Epithelial cell of prostate (primary cell): ENCODE results near the gene IP6K3.
A peak's percentile ranks its signal among the peaks of the same experiment; 100 is the strongest.

Experiments
- DNase-seq: peaks from one replicate; pipeline ENCODE4 v3.0.0-alpha.2; 2011; ENCODE audit warnings: low read depth, low spot score
- H3K27ac ChIP-seq: fragments of 450-650 bp; 2 replicates; pipeline ENCODE4 v1.5.1; 2017; ENCODE audit warnings: mild to moderate bottlenecking

IP6K3 gene

DNA sequence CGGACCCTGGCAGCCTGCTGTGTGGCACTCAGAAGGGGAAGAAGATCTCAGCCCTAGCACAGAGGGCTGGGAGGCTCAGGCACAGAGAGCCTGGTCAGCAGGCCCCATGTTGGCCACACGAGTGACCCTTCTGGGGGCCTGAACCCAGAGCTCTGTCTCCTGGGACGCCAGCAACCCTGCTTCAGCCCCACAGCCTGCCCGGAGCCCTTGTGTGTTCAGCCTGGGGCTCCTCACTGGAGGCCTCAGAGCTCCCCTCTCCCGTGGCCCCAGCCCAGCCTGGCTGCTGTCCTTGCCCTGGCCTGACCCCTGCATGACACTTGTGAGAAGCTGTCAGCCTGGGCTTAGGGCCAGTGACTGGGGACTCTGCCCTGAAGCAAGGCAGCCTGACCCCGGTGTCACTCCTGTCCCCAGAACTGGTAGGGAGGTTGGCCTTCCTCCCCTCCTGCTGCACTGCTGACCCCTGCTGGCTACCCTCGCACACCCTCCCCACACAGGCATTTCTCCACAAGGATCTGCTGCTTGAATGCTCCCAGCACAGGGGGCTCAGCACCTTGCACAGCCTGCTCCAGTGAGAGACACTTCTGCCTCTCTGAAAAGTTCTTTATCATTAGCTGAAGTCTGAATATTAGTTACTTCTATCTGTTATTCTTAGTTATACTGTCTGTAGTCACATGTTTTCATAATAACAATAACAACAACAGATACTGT is 15.4 kb upstream of the IP6K3 start:
- H3K27ac ChIP-seq = no peak overlapping the region
- DNase-seq = no peak

DNA sequence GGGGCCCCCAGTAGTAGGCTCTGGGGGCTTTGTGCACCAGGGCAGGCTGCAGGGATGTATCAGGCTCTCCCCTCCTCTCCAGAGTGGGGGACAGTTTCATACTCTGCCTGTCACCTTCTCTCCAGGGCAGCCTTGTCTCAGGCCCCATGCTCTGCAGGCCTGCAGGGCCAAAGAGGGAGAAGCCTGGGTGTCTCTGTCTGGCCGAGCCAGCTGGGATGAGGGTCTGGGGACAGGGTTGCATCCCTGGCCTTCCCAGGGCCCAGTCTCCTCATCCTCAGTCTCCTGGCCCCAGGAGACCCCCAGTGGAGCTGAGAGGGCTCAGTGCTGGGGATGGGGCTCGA is 14.8 kb upstream of the IP6K3 start:
- DNase-seq = no peak
- no peak overlapping the region for H3K27ac ChIP-seq

DNA sequence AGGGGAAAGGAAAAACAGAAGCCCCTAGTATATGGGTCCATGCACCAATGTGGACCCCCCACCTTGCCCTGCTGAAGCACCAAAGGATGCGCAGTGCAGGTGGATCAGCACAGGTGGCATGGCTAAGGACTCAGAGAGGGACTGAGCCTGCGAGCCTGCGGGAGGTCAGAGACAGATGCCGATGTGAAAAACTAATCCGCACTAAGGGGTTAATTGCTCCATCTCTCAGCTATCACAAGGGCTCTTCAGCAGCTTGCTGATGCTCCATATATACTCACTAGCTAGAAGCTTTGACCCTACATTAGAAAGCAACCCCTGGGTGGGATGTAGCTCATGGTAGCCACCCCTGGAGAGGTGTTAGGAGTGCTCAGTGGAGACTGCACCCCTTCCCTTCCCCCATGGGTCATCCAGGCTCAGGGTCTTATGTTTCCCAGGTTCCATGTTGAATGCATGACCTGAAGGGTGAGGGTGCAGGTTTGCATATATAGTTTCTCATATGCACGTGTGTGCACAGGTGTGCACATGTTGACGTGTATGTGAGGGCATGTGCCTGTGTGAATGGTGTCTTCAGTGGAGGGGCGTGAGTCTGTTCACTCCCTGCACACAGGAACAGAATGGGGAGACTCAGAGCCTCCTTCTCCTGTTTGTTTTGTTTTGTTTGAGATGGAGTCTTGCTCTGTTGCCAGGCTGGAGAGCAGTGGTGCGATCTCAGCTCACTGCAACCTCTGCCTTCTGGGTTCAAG is 13.4 kb upstream of the IP6K3 start:
- H3K27ac ChIP-seq = no peak overlapping the region
- DNase-seq = no peak

DNA sequence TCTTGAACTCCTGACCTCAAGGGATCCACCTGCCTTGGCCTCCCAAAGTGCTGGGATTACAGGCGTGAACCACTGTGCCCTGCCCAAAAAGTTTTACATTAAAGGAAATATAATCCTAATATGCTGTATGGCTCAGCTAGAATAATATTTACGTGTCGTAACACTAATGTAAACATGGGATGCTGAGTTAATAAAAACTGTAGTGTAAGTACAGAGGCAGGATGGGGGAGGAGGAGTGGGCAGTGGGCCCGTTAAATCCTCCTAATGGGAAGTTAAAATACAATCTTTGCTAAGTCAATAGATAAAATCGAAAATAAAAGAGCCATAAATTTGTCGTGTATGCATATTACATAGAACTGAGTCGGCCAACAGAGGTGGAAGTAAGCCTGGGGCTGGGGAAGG is 12.1 kb upstream of the IP6K3 start:
- DNase-seq = no peak
- H3K27ac ChIP-seq = peak overlapping the region; percentile 38

DNA sequence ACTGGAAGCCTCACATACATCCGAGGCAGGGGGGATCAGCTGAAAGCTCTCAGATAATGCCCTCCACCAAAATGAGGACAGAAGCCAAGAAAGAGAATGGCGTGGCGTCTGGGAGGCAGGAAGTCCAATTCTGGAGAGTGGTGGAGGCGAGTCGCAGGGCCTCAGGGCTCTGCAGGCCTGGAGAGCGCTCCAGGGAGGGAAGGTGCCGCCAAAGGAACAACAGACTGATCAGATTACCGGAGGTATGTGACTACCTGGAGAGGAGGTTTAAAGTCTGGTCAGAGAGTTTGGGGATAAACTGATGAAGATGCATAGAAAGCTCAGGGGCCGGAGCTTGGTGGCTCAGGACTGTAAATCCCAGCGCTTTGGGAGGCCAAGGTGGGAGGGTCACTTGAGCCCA is 11.2 kb upstream of the IP6K3 start:
- DNase-seq = no peak
- no peak overlapping the region for H3K27ac ChIP-seq

DNA sequence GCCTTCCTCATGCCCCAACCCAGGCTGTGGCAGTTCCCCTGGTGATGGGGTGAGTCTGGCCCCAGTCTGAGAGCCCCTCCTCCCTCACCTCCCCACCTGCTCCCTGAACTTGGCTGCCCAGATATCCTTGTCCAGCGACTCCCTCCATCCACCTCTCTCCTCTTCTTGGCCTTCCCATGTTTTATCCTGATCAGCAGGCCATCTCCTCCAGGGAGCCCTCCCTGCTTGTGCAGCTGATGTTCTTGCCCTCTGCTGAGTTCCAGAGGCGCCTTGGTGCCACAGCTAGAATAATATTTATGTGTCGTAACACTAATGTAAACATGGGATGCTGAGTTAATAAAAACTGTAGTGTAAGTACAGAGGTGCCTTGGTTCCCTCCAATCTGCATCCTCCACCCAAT is 10.4 kb upstream of the IP6K3 start:
- no peak for DNase-seq
- H3K27ac ChIP-seq = no peak overlapping the region

DNA sequence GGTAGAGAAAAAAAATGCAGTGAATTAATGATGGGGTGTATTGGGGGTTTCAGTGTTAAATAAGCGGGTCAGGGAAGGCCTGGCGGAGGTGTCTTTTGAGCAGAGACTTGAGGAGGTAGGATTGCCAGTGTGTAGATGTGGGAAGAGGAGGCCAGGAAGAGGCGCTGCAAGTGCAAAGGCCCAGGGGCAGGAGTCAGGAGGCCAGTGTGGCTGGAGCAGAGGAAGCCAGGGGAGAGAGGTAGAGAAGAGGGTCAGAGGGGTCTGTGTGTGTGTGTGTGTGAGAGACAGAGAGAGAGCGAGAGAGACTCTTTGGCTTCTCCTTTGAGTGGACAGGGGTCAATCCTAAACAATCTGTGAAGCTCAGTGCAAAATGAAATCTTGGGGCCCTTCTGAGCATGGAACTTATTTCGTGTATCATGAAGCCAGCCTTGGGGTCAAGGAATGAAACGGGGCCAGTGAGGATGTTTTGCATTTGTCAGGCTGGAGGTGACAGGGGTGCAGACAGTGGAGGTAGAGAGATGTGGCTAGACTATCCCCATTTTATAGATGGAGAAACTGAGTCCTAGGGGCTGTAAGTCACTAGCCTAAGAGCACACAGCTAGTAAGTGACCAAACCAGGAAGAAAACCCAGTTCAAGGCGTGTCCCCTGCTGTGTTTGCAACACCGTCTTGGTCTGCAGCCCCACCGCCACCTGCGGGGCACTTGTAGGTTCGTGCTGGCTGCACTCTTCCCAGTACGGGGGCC is 9.7 kb upstream of the IP6K3 start:
- DNase-seq = no peak
- no peak overlapping the region for H3K27ac ChIP-seq

DNA sequence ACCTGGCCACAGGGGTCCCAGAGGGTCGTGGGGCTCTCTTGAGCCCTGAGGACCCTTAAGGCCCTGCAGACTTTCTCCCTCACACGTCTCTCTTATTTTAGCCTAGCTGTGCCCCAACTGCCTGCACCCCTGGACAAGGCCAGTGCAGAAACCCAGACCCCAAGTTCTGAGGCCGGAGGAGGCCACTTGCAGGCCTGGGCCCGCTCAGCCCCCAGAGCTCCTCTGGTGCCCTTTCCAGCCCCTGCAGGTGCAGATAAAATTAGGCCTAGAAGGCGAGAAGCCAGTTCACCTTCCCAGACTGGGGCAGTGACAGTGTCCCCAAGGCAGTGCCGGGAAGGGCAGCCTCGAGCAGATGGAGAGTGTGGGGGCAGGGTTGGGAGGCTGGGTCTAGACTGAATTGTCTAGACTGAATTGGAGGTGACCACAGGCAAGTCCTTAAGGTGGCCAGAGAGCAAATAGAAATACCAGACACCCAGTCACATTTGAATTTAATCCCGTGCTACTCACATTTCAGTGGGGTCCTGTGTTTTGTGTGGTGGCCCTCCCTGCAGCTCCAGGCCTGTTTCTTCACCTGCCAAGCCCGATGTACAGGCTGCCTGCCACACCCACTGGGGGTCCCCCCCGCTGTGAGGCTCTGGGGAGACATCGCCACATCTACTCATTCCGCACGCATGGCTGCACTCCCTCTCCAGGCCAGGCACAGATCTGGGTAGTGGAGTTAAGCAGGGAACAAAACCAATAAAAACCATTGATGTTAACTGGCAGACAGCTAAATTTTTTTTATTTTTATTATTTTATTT is 8.6 kb upstream of the IP6K3 start:
- no peak overlapping the region for H3K27ac ChIP-seq
- no peak for DNase-seq

DNA sequence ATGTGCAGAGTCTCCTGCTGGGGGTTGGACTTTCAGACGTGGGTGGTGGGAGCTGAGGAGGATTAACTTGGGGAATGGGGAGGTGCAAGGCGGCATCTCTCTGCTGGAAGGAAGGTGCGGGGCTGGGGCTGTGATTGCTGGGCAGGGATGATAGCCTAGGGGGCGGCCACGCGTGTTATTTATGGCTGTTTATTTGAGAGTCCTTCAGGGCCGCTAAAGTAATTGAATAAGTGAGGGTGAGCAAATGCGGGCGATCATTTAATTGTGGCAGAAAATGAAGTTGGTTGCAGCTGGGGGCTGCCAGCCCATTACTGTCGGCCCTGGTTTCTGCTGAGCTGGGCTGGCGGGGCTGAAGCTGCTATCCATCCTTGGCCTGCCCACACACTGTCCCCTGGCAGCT is 7.5 kb upstream of the IP6K3 start:
- H3K27ac ChIP-seq = no peak overlapping the region
- DNase-seq = no peak

DNA sequence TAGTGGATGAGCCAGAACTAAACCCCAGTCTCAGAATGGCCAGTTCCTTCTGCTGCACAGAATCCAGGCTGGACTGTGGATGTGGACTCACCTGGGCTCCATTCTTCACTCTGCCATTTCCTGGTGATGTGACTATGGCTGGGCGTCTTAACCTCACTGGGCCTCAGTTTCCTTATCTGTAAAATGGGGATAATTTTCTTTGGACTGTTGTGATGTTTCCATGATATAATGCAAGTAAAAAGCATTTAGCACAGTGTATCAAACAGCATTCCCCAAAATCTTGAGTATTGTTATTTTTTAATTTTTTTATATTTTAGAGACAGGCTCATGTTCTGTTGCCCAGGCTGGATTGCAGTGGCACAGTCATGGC is 5.9 kb upstream of the IP6K3 start:
- no peak for DNase-seq
- no peak overlapping the region for H3K27ac ChIP-seq

DNA sequence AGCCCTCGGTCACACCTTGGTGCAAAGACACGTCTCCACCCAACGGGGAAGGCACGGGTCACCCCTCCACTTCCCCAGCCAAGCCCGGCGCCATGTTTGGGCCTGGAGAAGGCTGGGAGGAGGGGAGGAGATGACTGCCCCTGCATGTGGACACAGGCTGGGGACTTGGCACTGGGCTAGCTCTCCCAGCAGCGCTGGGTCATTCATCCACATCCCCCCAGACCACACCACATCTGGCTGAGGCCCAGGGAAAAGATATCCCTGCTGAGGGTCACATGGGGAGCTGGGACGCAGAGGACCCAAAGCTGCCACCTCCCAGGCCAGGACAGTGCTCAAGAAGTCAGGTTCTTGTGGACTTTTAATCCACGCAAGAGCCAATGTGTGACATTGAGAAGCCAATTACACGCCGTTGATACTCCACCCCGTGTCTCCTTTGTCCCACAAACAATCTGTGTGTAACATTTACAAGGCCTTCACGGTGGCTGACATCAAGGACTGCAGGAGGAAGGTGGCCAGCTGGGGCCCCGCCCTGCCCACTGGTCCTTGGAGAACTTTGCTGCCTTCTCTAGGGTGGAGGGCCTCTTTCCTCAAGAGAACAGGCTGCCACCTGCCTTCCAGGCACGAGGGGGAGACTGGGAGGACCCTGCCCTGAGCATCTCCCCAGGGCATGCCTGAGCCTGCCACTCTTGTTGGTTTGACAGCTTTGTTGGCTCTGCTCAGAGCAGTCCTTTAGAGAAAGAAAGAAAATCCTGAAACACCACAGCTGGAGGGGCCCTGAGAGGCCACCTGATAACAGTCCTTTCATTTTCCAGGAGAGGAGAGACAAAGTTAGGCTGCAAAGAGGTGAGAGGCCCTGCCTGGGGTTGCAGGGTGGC is 5.3 kb upstream of the IP6K3 start:
- no peak overlapping the region for H3K27ac ChIP-seq
- no peak for DNase-seq

DNA sequence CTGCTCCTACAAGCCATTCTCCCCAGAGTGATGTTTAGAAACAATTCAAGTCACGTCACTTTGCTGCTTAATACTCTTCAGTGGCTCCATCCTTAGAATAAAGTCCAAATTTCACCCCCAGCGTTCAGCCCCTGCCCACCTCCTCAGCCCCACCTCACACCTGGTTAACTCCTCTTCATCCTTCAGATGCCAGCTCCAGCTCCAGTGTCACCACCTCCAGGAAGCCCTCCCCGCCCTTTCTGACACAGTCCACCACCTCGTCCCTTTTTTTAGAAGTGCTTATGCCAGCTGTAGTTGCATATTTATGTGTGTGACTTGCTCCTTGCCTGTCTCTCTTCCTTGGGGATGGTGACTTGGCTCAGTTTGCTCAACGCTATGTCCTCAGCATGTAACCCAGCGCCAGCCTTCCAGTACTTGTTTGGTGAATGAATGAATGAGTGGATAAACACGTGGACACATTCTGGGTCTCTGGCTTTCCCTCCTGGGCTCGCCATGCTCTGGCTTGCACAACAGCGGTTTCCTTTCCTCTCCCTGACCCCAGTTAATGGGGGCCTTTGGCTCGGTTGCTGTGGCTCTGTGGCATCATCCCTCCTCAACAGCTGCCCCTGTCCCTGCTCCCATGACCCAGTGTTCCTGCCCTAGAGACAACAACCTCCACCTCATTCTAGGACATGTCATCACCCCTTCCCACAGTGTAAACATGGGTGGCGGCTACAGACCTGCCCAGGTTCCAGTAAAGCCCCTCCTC is 3.7 kb upstream of the IP6K3 start:
- no peak overlapping the region for H3K27ac ChIP-seq
- DNase-seq = no peak

DNA sequence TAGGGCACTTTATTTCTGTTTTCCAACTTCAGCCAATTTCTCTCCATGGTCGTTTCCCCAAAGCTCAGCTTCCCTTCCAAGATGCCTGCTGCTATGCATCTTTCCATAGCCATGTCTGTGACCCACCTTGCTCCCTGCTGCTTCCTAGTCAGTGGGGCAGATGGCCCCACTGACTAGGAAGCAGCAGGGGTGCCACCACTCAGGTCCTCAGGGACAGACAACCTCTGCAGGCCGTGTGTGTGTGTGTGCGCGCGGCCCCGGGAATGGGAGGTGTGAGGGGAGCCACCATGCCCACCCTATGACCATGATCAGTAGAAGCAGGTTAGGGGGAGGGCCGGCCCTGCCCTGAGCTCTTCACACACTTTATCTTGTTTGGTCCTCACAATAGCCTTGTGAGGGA is 2.7 kb upstream of the IP6K3 start:
- DNase-seq = no peak
- no peak overlapping the region for H3K27ac ChIP-seq

DNA sequence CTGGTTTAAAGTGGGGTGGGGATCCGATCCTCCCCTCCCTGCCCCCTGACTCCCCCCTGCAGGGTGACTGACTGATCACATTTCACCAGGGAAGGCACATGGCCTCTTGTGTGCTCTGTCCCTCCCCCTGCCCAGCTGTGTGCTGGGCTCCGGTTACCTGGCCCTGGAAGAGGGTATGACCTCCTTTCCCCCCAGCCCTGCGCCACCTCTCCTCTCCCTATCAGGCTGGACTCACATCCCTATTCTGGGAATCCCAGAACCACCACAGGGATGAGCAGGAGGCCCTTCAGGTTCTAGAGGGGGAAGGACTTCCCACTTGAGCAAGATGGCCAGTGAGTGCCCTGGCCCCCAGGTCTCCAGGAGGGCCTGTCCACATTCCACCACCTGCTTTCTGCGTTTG is 2.1 kb upstream of the IP6K3 start:
- no peak for DNase-seq
- H3K27ac ChIP-seq = no peak overlapping the region

DNA sequence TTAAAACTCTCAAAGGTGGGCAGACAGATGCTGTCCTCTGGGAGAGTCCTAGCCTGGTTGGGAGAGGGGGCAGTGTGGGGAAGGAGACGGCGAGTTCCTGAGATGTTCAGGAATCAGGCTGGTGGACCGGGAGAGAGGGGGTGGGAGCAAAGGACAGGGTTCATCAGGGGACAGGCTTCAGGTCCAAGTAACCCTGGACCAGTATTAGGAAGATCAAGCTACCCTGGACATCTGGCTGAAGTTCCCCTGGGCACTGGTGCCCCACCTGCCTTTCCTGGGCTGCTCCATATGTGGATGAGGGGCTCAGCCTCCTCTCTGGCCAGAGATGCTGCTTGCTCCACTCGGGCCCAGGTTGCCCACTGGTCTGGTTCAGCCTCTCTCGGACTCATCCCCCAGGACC is 1.1 kb upstream of the IP6K3 start:
- no peak for DNase-seq
- no peak overlapping the region for H3K27ac ChIP-seq

DNA sequence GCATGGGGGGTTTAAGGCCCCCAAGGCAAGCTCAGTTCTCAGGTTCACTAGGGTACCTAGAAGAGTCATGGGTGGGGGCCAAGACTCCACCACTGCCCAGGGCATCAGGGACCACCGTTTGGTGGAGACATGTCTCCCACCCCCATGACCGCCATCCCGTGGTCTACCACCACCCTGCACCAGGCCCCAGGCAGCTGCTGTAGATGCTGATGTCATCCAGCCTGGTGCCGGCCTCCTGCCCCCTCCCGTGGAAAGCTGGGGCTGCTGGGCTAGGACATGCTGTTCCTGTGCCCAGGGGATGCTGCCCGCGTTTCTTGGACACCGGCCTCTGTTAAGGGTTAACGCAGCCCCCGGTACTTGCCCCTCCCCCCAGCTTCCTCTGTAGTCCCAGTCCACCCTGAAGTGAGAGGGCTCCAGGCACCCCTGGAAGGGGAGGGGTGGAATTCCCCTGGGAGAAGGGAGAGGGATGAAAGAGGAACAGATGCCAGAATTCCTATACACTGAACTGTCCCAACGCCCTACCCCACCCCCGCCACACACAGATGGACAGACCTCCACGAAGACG is 587 bp downstream of the IP6K3 start:
- H3K27ac ChIP-seq = no peak overlapping the region

DNA sequence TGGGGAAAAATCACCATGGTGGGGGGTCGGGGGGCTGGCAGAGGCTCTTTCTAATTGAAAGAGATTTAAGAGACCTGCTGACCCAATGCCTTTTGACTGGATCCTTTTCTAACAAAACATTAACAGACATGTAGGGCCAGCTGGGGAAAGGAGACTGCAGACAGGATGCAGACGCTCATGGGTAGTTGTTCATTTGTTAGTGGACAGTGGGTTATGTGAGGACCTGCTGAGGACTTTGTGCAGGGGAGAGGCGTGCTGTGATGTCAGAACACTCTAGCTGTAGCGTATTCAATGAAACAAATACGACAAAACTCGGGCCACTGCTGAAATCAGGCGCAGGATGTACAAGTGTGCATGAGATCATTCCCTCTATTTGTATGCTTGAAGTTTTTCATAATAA is 1.2 kb downstream of the IP6K3 start:
- DNase-seq = no peak
- H3K27ac ChIP-seq = no peak overlapping the region

More for the DNA sequence above, 587 bp downstream of the IP6K3 start:
- DNase-seq = no peak

DNA sequence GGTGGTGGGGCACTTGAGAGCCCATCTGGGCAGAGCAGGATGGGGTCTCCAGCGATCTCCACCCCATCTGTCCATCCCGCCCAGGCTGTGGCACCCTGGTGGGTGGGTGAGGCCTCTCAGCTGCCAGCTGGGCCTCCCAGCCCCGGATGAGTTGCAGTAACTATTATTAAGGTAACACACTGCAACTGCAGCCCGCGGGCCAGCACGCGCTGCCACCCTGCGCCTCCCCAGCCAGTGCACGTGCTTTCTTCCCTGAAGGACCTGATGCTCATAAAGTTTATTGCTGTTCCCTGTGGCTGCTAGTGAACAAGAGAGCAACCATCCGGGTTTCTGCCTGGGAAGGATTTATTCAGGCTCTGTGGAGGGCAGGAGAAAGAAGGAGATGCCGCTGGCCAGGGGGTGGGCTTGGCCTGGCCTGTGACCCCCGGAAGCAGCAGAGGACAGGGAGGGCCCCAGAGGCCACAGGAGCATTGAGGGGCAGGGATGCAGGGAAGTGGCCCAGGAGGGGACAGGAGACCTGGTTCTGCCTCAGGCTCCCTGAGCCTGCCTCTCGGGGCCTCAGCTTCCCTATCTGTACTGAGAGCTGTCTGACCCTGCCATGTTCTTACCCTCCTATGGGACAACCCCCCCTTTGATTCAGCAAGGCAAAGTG is 1.7 kb downstream of the IP6K3 start:
- DNase-seq = no peak
- peak overlapping the region; percentile 45 for H3K27ac ChIP-seq
